HG03354 (cell line): ENCODE data around the gene EPS15.
A peak's percentile ranks its signal among the peaks of the same experiment; 100 is the strongest.
"Not testable (repeated sequence)": the region's sequence is repeated elsewhere in the genome, so short reads cannot be mapped to it uniquely, and the experiment has no call there.

ENCODE experiments used
- ATAC-seq: cut with Tn5 transposase; IDR thresholded peaks from one replicate; pipeline ENCODE4 v1.9.1; 2021; ENCODE audit warnings: mild to moderate bottlenecking; ENCODE audit not compliant: unreplicated experiment, poor library complexity, severe bottlenecking

Gene EPS15

GRCh38 chr1:51519048-51519864 lies at the start of gene EPS15:
TSS of gene EPS15 (minus strand) at chr1:51519266. CDS start at chr1:51519231, 35 bp downstream.
- ATAC-seq: peak; percentile 70

DNA sequence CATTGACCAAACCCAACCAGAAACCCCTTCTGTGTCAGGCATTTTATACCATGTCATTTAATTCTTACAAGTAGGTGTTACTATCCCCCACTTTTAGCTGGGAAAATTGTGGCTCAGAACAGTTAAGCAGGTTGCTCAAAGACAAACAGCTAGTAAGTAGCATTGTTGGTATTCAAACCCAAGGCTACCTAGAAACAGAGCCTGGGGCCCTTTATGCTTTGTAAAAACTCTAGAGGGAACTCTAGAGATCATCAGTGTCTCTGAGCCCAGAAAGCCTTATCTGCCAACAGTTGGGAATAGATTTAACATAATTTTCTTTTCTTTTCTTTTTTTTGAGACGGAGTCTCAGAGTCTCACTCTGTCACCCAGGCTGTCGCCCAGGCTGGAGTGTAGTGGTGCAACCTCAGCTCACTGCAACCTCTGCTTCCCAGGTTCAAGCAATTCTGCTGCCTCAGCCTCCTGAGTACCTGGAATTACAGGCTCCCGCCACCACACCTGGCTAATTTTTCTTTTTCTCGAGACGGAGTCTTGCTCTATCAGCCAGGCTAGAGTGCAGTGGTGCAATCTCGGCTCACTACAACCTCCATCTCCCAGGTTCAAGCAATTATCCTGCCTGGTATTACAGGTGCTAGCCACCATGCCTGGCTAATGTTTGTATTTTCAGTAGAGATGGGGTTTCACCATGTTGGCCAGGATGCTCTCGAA lies 49.3 kb upstream of the EPS15 start:
- ATAC-seq: no peak

DNA sequence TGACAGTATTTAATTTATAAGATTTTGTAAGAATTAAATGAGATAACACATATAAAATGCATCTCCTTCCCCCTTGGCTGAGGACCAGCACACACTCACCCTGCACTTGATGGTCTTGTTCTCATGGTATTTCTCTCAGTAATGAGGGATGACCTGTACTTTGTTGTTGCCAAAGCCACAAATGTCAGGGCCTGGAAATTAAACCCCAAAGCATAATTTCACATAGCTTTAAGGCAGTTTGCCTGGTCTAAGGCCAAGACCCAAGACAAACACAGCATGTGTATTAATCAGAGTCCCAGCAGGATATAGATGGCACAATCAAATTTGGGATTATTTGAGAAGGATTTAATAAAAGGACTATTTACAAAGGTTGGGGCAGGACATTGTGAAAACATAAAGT lies 48.6 kb upstream of the EPS15 start:
- no peak for ATAC-seq

DNA sequence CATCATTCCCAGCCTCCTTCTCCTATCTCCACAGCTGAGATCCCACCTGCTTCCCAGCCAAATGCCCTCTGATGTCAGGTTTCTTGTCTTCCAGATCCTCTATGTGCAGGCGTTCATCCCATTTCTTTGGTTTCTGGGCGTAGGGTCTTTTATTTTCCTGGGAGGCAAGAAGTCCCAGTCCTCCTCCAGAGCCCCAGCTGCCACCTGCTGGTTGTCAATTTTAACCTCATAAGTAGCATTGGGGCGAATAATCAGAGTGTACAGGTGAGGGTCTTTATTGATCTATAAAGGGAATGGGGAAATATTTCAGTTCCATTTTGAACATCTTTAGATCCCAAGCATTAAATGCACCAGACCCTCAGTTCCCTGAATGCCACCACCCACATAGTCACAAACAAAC lies 47.2 kb upstream of the EPS15 start:
- ATAC-seq: no peak

DNA sequence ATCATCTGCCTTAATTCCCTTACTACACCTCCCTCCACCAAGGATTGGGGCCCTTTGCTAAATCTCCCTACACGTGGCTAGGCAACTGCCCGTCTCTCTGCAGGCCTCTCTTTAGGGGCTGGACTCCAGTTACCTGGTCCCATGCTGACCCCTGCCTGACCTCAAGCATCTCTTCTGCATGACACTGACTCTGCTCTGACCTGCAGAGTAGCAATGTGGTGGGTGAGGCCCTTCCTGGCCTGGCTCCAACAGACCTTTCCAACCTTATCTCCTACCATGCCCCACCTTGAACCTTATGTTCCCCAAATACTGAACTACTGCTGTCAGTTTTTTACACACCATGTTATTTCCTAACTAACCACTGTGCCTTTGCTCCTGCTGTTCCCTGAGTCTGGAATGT lies 45.9 kb upstream of the EPS15 start:
- no peak for ATAC-seq

DNA sequence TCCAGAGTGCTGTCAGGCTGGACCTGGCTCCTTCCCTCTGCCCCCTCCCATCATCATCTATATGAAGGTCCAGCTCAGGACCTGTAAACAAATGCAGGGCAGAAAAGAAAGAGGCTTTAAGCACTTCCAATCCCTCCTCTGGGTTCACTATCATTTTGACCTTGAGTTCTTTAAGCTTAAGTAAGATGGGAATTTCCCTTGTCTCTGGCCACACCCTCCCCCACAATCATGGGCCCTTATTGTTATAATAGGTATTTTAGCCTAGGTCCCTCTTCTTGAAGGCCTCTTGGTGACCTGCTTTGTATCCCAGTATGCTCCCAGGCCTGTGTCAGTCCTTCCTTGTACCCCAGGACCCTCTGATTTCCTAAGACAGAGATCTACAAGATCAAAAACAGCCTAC lies 45.1 kb upstream of the EPS15 start:
- ATAC-seq: no peak

- no peak for ATAC-seq
Observed at GRCh38 chr1:51561702-51562101, 42.6 kb upstream of the EPS15 start.

GRCh38 chr1:51560895-51561294 lies 41.8 kb upstream of the EPS15 start:
- ATAC-seq: not testable (repeated sequence)

DNA sequence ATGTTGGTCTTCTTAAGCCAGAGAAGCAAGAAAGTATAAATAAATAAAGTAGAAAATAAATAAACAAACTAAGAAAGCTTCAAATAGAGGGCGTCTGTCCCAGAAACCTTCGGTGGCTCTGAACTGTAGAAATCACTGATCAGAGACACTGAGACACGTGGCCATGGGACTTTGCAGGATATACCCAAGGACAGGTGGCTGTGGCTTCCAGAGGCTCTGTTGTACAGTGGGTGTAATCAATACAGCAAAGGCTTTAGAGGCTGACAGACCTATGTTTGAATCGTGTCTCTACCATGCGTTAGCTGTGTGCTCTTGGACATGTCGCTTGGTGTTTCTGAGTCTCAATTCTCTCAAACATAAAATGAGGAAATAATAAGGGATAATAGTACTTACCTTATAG lies 41.0 kb upstream of the EPS15 start:
- ATAC-seq: no peak

DNA sequence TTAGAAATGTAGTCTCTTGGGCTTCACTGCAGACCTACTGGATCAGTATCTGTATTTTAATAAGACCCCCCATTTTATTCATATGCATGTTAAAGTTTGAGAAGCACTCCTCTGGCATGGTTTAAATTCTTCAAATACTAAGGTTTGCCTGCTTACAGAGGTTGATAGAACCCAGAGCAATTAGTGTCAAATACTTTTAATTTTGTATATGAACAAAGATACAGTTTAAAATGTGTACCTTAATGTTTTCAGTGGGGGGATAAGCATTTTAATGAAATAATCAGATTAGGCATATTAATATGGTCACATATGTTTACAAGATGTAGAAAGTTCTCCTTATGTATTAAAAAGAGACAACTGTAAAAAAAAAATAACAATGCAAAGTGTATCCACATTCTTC lies 40.4 kb upstream of the EPS15 start:
- ATAC-seq: no peak

DNA sequence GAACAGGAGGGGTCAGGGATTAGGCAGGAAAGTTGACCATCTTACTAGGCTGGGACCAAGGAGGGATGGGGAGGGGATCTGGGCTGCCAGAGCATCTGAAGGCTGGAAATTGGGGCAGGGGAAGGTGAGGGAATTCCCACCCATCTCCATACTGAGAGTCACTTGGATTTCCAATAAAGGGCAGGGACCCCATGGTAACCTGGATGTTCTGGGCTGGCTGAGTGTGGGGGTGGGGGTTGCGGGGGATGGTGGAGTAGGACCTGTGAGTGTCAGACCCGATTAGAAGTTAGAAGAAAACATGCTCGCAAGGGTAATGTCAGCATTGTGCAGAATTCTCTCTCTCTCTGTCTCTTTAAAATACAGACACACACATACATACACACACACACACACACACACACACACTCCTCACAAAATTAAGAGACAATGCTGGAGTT lies 40.0 kb upstream of the EPS15 start:
- ATAC-seq: no peak

DNA sequence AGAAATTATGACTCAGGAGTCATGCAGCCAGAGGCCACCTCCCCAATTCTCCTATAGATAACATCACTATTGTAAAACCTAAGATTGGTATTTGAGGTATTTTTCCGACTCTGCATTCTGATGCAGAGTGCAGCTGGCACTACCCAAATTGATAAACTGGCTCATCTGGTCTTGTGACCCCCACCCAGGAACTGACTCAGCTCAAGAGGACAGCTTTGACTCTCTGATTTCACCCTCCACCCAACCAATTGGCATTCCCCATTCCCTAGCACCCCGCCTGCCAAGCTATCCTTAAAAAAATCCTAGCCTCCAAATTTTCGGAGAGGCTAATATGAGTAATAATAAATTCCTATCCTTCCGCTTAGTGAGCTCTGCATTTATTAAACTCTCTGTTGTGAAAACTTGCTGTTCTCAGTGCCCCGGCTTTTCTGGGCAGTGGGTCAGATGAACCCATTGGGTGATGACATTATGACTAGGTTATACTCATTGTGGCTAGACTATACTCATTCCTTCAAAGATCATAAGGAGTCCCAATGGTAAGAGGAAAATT lies 39.4 kb upstream of the EPS15 start:
- no peak for ATAC-seq

GRCh38 chr1:51557168-51557567 lies 38.1 kb upstream of the EPS15 start:
- ATAC-seq: no peak

DNA sequence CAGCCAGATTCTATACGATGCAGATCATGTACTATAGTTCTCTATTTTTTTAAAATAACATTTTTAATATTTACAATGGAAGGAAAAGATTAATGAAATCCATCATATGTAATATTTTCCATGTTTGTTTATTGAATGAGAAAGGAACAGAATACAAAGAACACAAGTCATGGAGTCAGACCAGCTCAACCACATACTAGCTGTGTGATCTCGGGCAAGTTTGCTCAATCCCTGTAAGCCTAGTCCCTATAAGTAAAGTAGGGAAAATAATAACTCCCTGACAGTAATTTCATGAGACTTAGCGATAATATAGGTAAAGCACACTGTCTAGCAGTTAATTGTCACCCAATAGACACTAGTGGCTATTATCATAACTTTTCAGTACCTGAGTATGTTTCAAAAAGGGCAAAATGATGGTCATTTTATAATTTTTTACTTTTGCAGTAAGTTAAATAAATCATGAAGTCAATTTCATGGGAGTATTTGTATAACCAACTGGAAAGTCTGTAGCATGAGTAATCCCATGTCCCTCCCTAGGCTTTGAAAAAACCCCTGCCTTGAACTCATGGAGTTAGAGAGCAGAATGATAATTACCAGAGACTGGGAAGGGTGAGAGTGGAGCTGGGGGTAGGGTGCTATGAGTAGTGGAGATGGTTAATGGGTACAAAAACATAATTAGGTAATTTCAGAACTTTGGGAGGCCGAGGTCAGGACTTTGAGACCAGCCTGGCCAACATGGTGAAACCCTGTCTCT lies 37.0 kb upstream of the EPS15 start:
- ATAC-seq: no peak

DNA sequence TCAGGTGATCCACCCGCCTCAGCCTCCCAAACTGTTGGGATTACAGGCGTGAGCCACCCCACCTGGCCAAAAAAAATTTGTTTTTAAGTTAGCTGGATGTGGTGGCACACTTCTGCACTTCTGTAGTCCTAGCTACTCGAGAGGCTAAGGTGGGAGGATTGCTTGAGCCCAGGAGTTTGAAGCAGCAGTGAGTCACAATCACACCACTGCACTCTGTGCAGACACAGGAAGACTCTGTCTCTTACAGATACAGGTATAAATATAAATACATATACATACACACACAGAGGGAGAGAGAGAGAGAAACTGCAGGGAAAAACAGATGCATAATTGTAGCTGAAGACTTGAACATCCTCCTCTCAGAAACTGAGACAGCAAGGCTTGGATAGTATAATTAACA lies 34.8 kb upstream of the EPS15 start:
- no peak for ATAC-seq

DNA sequence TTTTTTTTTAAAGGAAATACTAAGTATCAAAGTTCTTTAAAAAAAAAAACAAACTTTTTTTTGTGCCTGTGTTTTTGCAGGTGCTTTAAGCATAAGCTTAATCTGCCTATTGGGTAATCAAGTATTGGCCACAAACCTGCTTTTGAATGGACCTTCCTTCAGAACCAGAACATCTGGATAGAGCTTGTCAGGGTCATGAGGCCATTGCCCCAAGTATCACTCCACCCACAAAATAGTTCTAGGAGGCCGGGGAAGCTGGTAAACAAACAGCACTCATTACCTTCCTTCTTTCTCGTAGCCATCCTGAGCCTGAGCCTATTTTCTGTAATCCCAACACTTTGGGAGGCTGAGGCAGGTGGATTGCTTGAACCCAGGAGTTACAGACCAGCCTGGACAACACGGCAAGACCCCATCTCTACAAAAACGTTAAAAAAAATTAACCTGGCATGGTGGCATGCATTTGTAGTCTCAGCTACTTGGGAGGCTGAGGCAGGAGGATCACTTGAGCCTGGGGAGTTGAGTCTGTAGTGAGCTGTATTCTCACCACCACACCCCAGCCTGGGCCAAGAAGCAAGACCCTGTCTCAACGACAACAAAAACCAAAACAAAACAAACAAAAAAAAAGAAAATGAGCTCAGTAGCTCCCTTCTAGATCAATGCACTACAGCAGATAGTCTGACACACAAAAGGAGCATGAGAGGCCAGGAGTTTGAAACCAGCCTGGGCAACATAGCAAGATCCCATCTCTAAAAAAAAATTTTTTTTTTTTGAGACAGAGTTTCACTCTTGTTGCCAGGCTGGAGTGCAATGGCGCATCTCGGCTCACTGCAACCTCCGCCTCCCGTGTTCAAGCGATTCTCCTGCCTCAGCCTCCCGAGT lies 34.1 kb upstream of the EPS15 start:
- ATAC-seq: no peak

DNA sequence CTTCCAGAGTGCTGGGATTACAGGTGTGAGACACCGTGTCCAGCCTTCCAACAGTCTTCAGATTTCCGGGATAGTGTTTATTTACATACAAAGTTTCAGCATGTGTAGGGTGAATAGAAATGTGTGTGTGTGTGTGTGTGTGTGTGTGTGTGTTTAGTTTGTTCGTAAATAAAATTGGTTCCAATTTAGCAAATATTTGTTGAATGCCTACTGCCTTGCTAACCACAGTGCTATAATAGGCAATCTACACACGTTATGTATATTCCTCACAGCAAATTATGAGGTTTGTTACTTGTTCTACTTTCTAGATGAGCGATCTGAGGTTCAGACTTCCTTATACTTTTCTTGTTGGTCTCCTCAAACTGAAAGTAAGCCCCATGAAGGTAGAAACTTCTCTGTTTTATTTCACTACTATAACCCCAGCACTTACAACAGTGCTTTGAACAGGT lies 32.8 kb upstream of the EPS15 start:
- ATAC-seq: no peak

DNA sequence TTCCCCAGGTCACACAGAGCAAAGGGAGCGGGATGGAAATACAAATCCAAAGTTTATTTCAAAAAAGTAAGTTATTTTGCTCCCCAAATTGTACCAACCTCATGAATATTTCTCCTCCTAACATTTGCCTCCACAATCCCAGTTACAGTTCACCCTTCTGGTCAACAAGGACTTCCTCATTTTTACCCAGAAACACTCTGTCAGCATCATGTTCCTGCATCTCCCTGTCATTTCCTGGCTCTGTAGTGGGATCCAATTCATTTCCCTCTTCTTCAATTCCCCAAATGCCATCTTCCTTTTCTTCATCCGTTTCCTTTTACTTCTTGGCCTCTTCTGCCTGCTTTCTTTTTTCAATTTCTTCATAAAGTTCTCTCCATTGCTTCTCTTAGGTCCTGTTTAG lies 32.0 kb upstream of the EPS15 start:
- no peak for ATAC-seq

DNA sequence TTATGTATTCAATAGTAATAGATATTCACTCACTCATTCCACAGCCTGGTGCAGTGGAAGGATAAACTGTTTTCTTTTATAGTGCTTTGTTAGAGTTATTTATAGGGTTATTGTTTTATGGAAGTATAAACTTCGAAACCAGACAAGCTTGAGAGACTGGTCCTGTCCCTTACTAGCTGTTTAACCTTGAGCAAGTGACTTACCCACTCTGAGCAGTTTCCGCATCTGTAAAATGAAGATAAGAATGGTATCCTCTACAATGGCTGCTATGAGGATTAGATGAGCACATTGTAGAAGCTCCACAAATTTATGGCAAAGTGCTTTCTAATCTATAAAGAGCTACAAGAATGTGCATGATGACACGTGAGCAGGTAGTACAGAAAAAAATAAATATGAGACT lies 30.8 kb upstream of the EPS15 start:
- ATAC-seq: no peak
